WI38 (cell line): ENCODE data around the gene OAS3.

Experiments used
- H3K4me3 ChIP-seq: 2 replicates; pipeline ENCODE4 v1.5.1; 2011; ENCODE audit warnings: low read depth, mild to moderate bottlenecking, control low read depth, low read length
- TF ChIP-seq, protein P1 (sequence below): IDR thresholded peaks from 2 replicates; pipeline ENCODE4 v1.5.1; 2012; ENCODE audit warnings: low read depth, mild to moderate bottlenecking, control low read depth, low read length

The OAS3 gene

DNA sequence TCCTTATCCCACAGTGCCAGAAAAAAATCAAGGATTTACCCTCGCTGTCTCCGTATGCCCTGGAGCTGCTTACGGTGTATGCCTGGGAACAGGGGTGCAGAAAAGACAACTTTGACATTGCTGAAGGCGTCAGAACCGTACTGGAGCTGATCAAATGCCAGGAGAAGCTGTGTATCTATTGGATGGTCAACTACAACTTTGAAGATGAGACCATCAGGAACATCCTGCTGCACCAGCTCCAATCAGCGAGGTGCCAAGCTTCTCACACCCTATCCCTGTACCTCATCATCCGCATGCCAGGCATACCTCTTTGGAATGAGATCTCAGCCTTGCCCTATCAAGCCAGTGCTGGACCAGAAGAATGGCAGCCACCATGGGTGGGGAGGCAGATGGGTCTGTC lies 59.2 kb downstream of the OAS3 start:
- H3K4me3 ChIP-seq = no peak overlapping the region
- TF ChIP-seq, protein P1, sequence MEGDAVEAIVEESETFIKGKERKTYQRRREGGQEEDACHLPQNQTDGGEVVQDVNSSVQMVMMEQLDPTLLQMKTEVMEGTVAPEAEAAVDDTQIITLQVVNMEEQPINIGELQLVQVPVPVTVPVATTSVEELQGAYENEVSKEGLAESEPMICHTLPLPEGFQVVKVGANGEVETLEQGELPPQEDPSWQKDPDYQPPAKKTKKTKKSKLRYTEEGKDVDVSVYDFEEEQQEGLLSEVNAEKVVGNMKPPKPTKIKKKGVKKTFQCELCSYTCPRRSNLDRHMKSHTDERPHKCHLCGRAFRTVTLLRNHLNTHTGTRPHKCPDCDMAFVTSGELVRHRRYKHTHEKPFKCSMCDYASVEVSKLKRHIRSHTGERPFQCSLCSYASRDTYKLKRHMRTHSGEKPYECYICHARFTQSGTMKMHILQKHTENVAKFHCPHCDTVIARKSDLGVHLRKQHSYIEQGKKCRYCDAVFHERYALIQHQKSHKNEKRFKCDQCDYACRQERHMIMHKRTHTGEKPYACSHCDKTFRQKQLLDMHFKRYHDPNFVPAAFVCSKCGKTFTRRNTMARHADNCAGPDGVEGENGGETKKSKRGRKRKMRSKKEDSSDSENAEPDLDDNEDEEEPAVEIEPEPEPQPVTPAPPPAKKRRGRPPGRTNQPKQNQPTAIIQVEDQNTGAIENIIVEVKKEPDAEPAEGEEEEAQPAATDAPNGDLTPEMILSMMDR = no peak

DNA sequence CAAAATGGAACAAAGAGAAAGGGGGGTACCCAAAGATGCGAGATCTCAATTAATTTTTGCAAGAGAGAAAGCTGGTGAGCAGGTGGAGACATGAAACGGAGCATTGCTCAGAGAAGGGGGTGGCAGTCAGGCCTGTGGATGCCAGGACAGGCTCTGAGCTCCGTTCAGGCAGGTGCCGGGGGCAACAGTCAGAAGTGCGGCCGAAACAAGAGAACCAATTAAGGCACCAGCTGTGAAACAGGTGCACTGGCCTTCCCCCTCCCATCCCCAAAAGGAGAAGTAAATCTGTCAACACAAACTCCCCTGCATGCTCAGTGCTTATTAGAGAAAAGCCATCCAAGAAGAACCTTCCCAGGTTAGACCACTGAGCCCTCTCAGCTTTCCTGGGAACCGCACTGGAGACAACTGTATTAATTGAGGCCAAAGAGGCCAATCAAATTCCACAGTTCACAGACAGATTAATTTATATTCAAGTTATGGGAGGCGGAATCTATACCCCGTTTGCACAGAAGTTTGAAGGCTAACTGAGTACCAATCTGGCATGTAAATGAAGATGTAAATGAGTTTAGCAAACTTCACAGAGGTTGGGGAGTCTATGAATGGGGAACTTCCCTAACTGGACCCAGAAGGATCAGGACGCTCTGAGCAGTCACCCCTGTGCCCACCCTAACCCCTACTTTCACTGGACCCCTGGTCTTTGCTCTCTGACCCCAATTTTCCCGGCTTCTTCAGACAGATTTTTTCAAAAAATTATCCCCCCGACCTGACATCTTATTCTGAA lies 60.9 kb downstream of the OAS3 start:
- TF ChIP-seq, protein P1 = no peak
- no peak overlapping the region for H3K4me3 ChIP-seq

DNA sequence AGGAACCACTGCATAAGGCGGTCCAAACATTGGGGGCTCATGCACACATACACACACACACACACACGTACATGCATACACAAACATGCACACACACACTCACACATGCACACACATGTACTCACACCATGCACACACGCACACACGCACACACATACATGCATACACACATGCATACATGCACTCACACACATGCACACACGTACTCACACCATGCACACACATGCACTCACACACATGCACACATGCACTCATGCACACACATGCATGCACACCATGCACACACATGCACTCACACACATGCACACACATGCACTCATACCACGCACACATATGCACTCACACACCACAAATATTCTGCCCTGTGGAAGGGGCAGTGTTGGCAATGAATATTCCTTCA lies 62.2 kb downstream of the OAS3 start:
- TF ChIP-seq, protein P1 = no peak
- H3K4me3 ChIP-seq = no peak overlapping the region

DNA sequence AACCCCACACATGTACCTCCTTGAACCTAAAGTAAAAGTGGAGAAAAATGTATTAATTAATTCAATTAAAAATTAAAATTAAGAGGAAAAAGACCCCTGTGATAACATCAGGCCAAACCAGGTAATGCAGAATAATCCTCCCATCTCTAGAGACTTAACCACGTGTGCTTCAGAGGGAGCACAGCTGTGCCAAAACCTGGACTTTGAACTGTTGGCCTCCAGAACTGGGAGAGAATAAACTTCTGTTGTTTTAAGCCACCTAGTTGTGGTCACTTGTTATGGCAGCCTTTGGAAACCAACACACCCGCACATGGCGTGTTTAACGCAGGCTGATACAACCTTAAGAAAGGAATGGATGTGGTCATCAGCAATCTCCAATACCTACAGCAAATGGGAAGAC lies 63.9 kb downstream of the OAS3 start:
- H3K4me3 ChIP-seq = no peak overlapping the region
- TF ChIP-seq, protein P1 = no peak

DNA sequence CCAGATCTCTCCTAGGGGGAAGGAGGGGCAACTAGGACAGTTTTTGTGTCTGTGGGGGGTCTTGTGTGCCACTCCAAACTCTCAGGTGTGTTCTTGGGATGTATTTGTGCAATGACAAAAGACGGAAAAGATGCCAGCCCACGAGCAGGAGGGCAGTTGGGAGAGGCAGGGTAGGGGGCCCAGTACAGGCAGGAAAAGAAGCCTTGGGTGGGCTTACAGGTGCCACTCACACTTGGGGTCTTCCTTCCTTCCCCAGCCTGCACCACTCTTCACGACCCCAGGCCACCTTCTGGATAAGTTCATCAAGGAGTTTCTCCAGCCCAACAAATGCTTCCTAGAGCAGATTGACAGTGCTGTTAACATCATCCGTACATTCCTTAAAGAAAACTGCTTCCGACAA lies 64.4 kb downstream of the OAS3 start:
- no peak overlapping the region for H3K4me3 ChIP-seq
- TF ChIP-seq, protein P1 = no peak

DNA sequence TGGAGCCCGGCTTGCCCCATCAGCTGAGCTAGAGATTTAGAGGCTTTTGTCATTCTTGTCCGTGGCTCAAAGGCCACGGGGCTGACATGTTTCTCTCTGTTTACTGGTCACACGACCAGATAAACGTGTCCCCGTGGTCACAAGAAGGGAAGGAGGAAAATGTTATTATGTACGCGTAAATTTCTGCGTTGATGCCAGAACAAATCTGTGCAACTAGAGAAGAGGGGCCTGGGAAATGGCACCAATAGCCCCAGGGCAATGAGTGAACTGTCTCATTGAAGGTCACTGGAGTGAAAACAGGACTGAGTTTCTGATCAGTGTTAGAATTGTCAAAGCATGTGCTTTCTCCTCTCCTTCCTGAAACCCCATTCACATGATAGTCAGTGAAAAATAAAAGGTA lies 65.4 kb downstream of the OAS3 start:
- TF ChIP-seq, protein P1 = no peak
- no peak overlapping the region for H3K4me3 ChIP-seq

DNA sequence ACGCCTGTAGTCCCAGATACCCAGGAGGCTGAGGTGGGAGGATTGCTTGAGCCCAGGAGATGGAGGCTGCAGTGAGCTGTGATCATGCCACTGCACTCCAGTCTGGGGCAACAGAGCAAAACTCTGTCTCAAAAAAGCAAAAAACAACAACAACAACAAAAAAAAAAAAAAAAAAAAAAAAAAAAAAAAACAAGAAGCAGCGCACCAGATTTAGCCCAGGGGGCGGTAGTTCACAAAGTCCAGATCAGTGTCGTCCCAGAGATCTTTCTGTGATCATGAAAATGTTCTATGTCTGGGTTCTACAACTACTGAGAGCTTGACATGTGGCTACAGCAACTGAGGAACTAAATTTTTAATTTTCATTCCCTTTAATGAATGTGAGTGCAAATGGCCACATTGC lies 67.5 kb downstream of the OAS3 start:
- TF ChIP-seq, protein P1 = peak; percentile 31; the same call in 1 of the 2 replicates
- H3K4me3 ChIP-seq = no peak overlapping the region
